Right lobe of liver (tissue), 4 donors: Measurements from ENCODE around the gene CYTH3.

Experiments used
- CTCF ChIP-seq, 4 donors: fragments of 200-600 bp in 3 of 4; fragments of 450-650 bp in 1 of 4; IDR thresholded peaks; one replicate each; pipeline versions ENCODE4 v1.5.1 to v1.8.0; 2016 to 2022; ENCODE audit warnings: antibody characterized with exemption in 4 of 4, mild to moderate bottlenecking in 2 of 4
- POLR2A ChIP-seq: fragments of 450-650 bp; IDR thresholded peaks from one replicate; pipeline ENCODE4 v1.6.1; 2017; ENCODE audit warnings: antibody characterized with exemption, mild to moderate bottlenecking
- donor health status: DM: no; HTN: no; CAD: no.
- donor health status: DM: no; HTN: no; CAD: no.
- donor health status: DM: no; HTN: yes; CAD: no.

GRCh38 chr7:6273380-6273837, 985 bp upstream of the CYTH3 start:
- TF ChIP-seq POLR2A (no peak), CTCF (IDR thresholded peaks at IDR 0.05) (no peak)
